Testis (tissue), 3 donors: ENCODE results near the gene ACAN. TPM values are rescaled to one million over a fixed set of nuclear protein-coding genes. Genes with fewer than 3 reads are reported as not detected.

Source experiments
- DNase-seq: peaks from one replicate; pipeline ENCODE4 v3.0.0-alpha.2; 2019
- H3K27ac ChIP-seq, 2 donors: fragments of 200-600 bp; sonication (generic); one replicate each; pipeline ENCODE4 v1.5.1; 2019
- H3K27me3 ChIP-seq: fragments of 200-600 bp; sonication (generic); one replicate; pipeline ENCODE4 v1.5.1; 2019
- H3K36me3 ChIP-seq: fragments of 200-600 bp; sonication (generic); one replicate; pipeline ENCODE4 v1.5.1; 2017; ENCODE audit warnings: low read depth; ENCODE audit errors: missing control alignments
- H3K4me1 ChIP-seq: fragments of 200-600 bp; sonication (generic); one replicate; pipeline ENCODE4 v1.5.1; 2019
- H3K4me3 ChIP-seq, 2 donors: fragments of 200-600 bp; sonication (generic); one replicate each; pipeline ENCODE4 v1.5.1; 2017 to 2019
- H3K9me3 ChIP-seq: fragments of 200-600 bp; sonication (generic); one replicate; pipeline ENCODE4 v1.5.1; 2017
- POLR2A ChIP-seq: fragments of 450-650 bp; IDR thresholded peaks from one replicate; pipeline ENCODE4 v1.6.1; 2017; ENCODE audit warnings: antibody characterized with exemption, mild to moderate bottlenecking, moderate library complexity
- WGBS, 2 donors: methylation state at CpG; one replicate each; pipeline ENCODE4 v1.1.5; 2018; 5-methylcytosine and 5-hydroxymethylcytosine counted together
- intact Hi-C: fragments of 100-400 bp; cut with DNase I; formaldehyde crosslinking; loops from one replicate; pipeline ENCODE4 v1.15.1; 2023; ENCODE audit warnings: low total_unique reads
- polyA plus RNA-seq: library from polyadenylated mRNA; stranded (reverse); fragments of 350-450 nt; fragmentation: Illumina TruSeq; extraction: RNeasy Lipid Tissue Mini Kit (QIAGEN cat#74804); gene quantifications from one replicate; pipeline ENCODE4 v1.2.3, GENCODE V29; 2014; ENCODE audit warnings: low read depth, low replicate concordance; ENCODE audit not compliant: insufficient read depth
- total RNA-seq, 2 donors: library from RNA; depleted of rRNA; stranded (reverse); fragments of >200 nt; gene quantifications; one replicate each; pipeline ENCODE4 v1.2.3, GENCODE V29; 2016
- TF ChIP-seq, protein P1 (sequence below), 3 experiments: fragments of 450-650 bp in 2 of 3; fragments of 200-600 bp in 1 of 3; sonication (generic) in 1 of 3; IDR thresholded peaks; one replicate each; pipeline ENCODE4 v1.5.1; 2016 to 2019; ENCODE audit warnings: antibody characterized with exemption in 3 of 3, mild to moderate bottlenecking in 2 of 3, moderate library complexity in 1 of 3

Gene ACAN
- total and polyA plus RNA-seq, 3 donors from 2014 or later: 2.4 to 6.6 (median 4.1) TPM

DNA sequence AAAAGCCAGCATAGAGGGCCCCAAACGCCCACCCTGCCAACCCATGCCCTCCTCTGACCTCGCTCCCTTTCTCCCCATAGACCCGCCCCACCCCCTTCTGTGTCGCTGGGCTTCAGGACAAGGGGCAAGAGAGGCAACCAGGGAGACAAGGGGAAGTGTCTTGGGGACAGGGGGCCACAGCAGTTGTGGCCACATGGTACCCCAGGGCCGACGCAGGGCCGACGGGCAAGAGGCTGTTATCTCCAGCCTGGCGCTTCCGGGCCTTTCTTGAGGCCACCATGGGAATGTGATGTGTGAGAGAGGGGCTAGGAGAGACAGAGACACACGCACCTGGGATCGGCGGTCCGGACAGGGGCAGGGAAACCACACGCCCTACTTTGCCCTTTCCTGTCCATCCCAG, 95.5 kb downstream of the ACAN start:
- H3K36me3 ChIP-seq: no peaks in the 10 kb centered on the region
- DNase-seq: no peak
- TF ChIP-seq, protein P1, sequence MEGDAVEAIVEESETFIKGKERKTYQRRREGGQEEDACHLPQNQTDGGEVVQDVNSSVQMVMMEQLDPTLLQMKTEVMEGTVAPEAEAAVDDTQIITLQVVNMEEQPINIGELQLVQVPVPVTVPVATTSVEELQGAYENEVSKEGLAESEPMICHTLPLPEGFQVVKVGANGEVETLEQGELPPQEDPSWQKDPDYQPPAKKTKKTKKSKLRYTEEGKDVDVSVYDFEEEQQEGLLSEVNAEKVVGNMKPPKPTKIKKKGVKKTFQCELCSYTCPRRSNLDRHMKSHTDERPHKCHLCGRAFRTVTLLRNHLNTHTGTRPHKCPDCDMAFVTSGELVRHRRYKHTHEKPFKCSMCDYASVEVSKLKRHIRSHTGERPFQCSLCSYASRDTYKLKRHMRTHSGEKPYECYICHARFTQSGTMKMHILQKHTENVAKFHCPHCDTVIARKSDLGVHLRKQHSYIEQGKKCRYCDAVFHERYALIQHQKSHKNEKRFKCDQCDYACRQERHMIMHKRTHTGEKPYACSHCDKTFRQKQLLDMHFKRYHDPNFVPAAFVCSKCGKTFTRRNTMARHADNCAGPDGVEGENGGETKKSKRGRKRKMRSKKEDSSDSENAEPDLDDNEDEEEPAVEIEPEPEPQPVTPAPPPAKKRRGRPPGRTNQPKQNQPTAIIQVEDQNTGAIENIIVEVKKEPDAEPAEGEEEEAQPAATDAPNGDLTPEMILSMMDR (IDR thresholded peaks at IDR 0.05): no peak
- no peak for TF ChIP-seq POLR2A
- H3K4me1 ChIP-seq: peaks cover 15% of the 10 kb centered on the region
- no peaks in the 10 kb centered on the region for H3K27me3 ChIP-seq
- 85 to 89% methylated on average over 14 to 15 of the region's 15 CpGs for WGBS, 2 donors
- no peak overlapping the region for H3K4me3 ChIP-seq
- H3K27ac ChIP-seq: no peak overlapping the region
- H3K9me3 ChIP-seq: no peaks in the 10 kb centered on the region
- intact Hi-C loops: no loop called here

DNA sequence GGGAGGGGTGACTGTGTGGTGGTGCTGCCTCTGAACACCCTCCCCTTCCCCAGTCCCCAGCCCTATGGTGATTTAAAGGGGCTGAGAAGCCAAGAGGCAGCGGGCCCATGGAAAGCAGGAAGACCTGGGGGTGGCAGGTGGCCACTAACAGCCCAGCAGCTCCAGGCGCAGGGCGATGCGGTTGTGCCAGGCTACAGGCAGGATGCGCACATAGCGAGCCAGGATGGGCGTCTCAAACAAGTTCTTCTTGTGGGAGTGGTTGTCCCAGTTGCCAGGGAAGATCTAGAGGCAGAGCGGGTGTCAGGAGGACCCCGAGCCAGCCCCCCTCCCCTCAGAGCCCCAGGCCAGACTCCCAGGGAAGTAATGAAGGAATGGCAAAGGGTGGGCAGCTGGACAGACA, 96.0 kb downstream of the ACAN start:
- H3K4me3 ChIP-seq: no peak overlapping the region
- WGBS, 2 donors: 85 to 93% methylated on average over 9 of the region's 9 CpGs
- intact Hi-C loops: no loop called here
- DNase-seq: no peak
- TF ChIP-seq, protein P1 (IDR thresholded peaks at IDR 0.05): no peak
- no peak for TF ChIP-seq POLR2A
- no peaks in the 10 kb centered on the region for H3K9me3 ChIP-seq
- H3K27me3 ChIP-seq: no peaks in the 10 kb centered on the region
- no peak overlapping the region for H3K27ac ChIP-seq
- H3K36me3 ChIP-seq: no peaks in the 10 kb centered on the region
- H3K4me1 ChIP-seq: peaks cover 15% of the 10 kb centered on the region

DNA sequence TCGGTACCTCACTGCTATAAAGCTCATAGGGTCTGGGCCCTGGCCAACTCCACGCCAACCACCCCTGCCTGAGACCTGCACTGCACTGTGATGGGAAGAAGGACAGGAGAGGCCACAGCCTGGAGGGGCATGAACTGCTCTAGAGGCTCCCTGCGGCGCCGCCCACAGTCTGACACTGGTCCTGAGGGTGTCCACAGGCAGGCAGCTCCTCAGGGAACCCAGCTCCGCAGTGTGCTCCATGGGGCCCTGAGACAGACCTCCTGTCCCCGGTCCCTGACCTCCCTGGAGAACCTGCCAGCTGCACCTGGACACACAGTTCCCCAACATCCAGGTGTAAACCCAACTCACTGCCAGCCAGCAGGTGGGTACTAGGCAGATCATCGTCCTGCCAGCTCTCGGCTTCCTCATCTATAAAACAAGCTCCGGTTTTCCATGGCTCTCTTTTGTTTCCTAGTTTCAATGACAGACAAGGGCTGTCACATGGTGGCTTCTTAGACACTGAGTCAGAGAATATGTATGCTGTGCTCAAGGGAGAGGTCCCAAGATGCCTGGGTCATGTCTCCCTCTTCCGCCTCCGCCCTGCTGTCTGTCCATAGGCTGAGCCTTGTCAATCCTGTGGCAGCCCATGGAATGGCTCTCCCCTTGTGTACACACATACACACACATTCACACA, 97.2 kb downstream of the ACAN start:
- intact Hi-C loops: loop anchor here (10.0 kb wide), 1 partner anchor 114 kb away; no protein-coding TSS in a partner anchor
- H3K27ac ChIP-seq: no peak overlapping the region

DNA sequence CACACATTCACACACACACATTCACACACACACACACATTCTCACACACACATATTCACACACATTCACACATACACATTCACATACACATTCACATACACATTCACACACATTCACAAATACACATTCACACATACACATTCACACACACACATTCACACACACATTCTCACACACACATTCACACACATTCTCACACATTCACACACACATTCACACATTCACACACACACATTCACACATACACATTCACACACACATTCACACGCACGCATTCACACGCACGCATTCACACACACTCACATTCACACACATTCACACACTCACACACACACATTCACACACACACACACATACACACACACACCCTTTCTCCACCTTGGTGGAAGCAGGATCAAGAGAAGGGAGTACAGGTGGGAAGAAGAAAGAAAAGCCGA, 97.8 kb downstream of the ACAN start:
- Histone ChIP-seq H3K27ac (no peak overlapping the region), H3K9me3 (no peaks in the 10 kb centered on the region), H3K36me3 (no peaks in the 10 kb centered on the region), H3K4me3 (no peak overlapping the region), H3K27me3 (no peaks in the 10 kb centered on the region), H3K4me1 (peaks cover 14% of the 10 kb centered on the region)
- DNase-seq: no peak
- TF ChIP-seq, protein P1 (IDR thresholded peaks at IDR 0.05): no peak
- TF ChIP-seq POLR2A: no peak
- intact Hi-C loops: loop anchor here (10.0 kb wide), 1 partner anchor 114 kb away; no protein-coding TSS in a partner anchor
- 72 to 75% methylated on average over 5 of the region's 5 CpGs for whole genome bisulfite sequencing, 2 donors

More for the DNA sequence above, 97.2 kb downstream of the ACAN start:
- WGBS, 2 donors: 91 to 92% methylated on average over 7 to 12 of the region's 12 CpGs
- peaks cover 14% of the 10 kb centered on the region for H3K4me1 ChIP-seq
- H3K4me3 ChIP-seq: no peak overlapping the region
- no peaks in the 10 kb centered on the region for H3K36me3 ChIP-seq
- H3K9me3 ChIP-seq: no peaks in the 10 kb centered on the region
- TF ChIP-seq, protein P1 (IDR thresholded peaks at IDR 0.05): no peak
- TF ChIP-seq POLR2A: no peak
- no peaks in the 10 kb centered on the region for H3K27me3 ChIP-seq
- no peak for DNase-seq
